ENCODE data around the gene AJAP1.

DNA sequence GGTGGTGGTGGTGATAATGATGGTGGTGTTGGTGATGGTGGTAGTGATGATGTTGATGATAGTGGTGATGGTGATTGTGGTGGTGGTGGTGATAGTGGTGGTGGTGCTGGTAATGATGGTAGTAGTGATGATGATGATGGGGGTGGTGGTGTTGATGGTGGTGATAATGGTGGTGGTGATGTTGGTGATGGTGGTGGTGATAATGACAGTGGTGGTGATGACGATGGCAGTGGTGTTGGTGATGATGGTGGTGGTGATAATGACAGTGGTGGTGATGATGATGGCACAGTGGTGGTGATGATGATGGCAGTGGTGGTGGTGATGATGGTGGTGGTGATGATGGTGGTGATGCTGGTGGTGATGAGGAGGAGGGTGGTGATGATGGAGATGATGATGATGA lies 7.0 kb upstream of the AJAP1 start:
- TF ChIP-seq CTCF (IDR thresholded peaks at IDR 0.05) (no peak), ZFX (IDR thresholded peaks at IDR 0.05; ENCODE audit: borderline replicate concordance) (no peak)
